Measurements from ENCODE around the gene UBE2J2. TPM values are rescaled to one million over a fixed set of nuclear protein-coding genes. Genes with fewer than 3 reads are reported as not detected.
A peak's percentile ranks its signal among the peaks of the same experiment; 100 is the strongest.

UBE2J2 gene
- total and polyA plus RNA-seq, 2 of the 13 experiments (the other 11 are each of a cell fraction or from before 2014, with no cell fraction given) = 25.4 to 29.4 TPM

DNA sequence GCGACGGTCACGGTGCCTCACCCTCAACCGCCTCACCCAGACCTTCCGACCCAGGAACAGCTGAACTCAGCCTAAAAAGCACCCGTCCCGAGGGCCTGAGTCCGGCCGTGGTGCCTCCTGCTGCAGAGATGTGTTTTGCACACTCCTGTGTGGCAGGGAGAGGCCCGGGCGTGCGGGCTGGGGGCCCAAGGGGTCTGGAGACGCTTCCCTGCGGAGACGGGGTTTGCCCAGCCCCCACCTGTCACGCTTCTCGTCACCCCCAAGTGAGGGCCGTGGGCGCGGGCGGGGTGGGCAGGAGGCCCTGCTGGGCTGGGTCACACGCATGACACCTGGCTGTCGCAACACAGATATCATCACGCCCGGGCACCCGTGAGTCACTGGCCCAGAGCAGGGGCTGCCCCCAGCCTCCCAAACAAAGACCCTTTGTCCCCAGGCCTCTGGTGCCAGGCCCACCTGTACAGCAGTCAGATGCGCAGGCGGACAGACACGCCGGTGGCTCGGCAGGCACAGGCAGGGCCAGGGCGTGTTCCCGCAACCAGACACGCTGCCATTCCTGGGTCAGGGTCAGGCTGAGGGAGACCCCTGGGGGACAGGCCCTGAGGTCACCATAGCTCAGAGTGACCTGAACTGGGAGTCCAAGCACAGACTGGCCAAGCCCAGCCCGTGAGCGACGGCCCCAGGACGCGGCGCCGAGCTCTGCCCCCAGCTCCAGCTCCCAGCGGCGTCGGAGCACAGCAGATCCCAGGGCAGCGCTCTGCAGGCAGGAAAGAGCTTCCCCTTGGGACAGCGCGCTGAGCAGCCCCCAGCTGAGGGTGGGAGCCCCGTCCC is 35.6 kb downstream of the UBE2J2 start (continued):
- no peak for TF ChIP-seq ZNF816 (CRISPR knock-in tag; IDR thresholded peaks at IDR 0.05; ENCODE audit: borderline replicate concordance)
- TF ChIP-seq KAT8 (CRISPR knock-in tag; IDR thresholded peaks at IDR 0.05) = peak; percentile 33; the same call in 1 of the 2 replicates
- no peak for TF ChIP-seq TBL1XR1 (IDR thresholded peaks at IDR 0.05; ENCODE audit: borderline replicate concordance, low read length, partially characterized antibody)
- no peak for TF ChIP-seq ZNF547 (CRISPR knock-in tag; IDR thresholded peaks at IDR 0.05)
- no peak for TF ChIP-seq HNF1B (CRISPR knock-in tag; IDR thresholded peaks at IDR 0.05)
- TF ChIP-seq EED (CRISPR knock-in tag; IDR thresholded peaks at IDR 0.05) = peak; percentile 38; the same call in 1 of the 2 replicates
- TF ChIP-seq GFI1 (CRISPR knock-in tag; IDR thresholded peaks at IDR 0.05; ENCODE audit: borderline replicate concordance) = peak; percentile 58; the same call in 1 of the 2 replicates
- no peak for TF ChIP-seq ZNF253 (CRISPR knock-in tag; IDR thresholded peaks at IDR 0.05; ENCODE audit: borderline replicate concordance)
- no peak; the same call in 1 of the 2 replicates for TF ChIP-seq ZHX1 (CRISPR knock-in tag; IDR thresholded peaks at IDR 0.05; ENCODE audit: low read depth)
- peak; percentile 66; the same call in 1 of the 2 replicates for TF ChIP-seq MIER3 (CRISPR knock-in tag; IDR thresholded peaks at IDR 0.05; ENCODE audit: borderline replicate concordance)
- no peak for TF ChIP-seq BRCA1 (CRISPR knock-in tag; IDR thresholded peaks at IDR 0.05)
- TF ChIP-seq ZNF546 (CRISPR knock-in tag; conservative IDR thresholded peaks at IDR 0.05) = peak; percentile 60; the same call in 1 of the 2 replicates
- no peak; the same call in 1 of the 2 replicates for TF ChIP-seq SALL2 (CRISPR knock-in tag; IDR thresholded peaks at IDR 0.05)
- TF ChIP-seq, protein P1, sequence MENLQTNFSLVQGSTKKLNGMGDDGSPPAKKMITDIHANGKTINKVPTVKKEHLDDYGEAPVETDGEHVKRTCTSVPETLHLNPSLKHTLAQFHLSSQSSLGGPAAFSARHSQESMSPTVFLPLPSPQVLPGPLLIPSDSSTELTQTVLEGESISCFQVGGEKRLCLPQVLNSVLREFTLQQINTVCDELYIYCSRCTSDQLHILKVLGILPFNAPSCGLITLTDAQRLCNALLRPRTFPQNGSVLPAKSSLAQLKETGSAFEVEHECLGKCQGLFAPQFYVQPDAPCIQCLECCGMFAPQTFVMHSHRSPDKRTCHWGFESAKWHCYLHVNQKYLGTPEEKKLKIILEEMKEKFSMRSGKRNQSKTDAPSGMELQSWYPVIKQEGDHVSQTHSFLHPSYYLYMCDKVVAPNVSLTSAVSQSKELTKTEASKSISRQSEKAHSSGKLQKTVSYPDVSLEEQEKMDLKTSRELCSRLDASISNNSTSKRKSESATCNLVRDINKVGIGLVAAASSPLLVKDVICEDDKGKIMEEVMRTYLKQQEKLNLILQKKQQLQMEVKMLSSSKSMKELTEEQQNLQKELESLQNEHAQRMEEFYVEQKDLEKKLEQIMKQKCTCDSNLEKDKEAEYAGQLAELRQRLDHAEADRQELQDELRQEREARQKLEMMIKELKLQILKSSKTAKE (CRISPR knock-in tag; IDR thresholded peaks at IDR 0.05; ENCODE audit: borderline replicate concordance) = peak; percentile 86
- 0 out of 2 replicates have a peak, but pooled peaks have one; percentile 53 for TF ChIP-seq CREB3 (CRISPR knock-in tag; IDR thresholded peaks at IDR 0.05)
- no peak for TF ChIP-seq PAWR (CRISPR knock-in tag; IDR thresholded peaks at IDR 0.05; ENCODE audit: borderline replicate concordance)
- no peak for TF ChIP-seq TOE1 (CRISPR knock-in tag; IDR thresholded peaks at IDR 0.05)
- no peak for TF ChIP-seq CBX2 (IDR thresholded peaks at IDR 0.05; ENCODE audit: low read depth, low read length)
- no peak for TF ChIP-seq CBX2 (CRISPR knock-in tag; IDR thresholded peaks at IDR 0.05; ENCODE audit: low read depth)

Data from HepG2 (cell line).